Kidney (tissue), 14 donors: ENCODE results near the gene URGCP. TPM values are rescaled to one million over a fixed set of nuclear protein-coding genes. Genes with fewer than 3 reads are reported as not detected.

Experiments
- DNase-seq, 5 donors: peaks; one replicate each; pipeline ENCODE4 v3.0.0-alpha.2; 2013 to 2020
- FAIRE-seq: peaks from 2 replicates; lab custom pipeline; 2012; peaks lifted over from hg19 to GRCh38; lab: Jason Lieb, UNC
- H3K27ac ChIP-seq, 2 donors: one replicate each; pipeline ENCODE4 v1.7.0; 2013; ENCODE audit warnings: low read depth in 2 of 2, low read length in 2 of 2, inconsistent platforms in 1 of 2
- H3K27me3 ChIP-seq: one replicate; pipeline ENCODE4 v1.7.1; 2013; ENCODE audit warnings: low read length, inconsistent platforms; ENCODE audit not compliant: control insufficient read depth, insufficient read depth
- H3K36me3 ChIP-seq, 3 donors: one replicate each; pipeline versions ENCODE4 v1.7.0 to v1.7.1; 2013; ENCODE audit warnings: low read length in 3 of 3, control low read depth in 1 of 3, inconsistent platforms in 1 of 3; ENCODE audit not compliant: insufficient read depth in 3 of 3, control insufficient read depth in 2 of 3
- H3K4me1 ChIP-seq, 3 donors: one replicate each; pipeline versions ENCODE4 v1.7.0 to v1.7.1; 2013; ENCODE audit warnings: low read length in 3 of 3, inconsistent platforms in 1 of 3, low read depth in 1 of 3; ENCODE audit not compliant: control insufficient read depth in 2 of 3, insufficient read depth in 2 of 3
- H3K4me3 ChIP-seq, 3 donors: one replicate each; pipeline versions ENCODE4 v1.7.0 to v1.8.1; 2013; ENCODE audit warnings: low read length in 3 of 3, control low read depth in 1 of 3, inconsistent platforms in 1 of 3
- H3K9ac ChIP-seq, 3 donors: one replicate each; pipeline versions ENCODE4 v1.7.0 to v1.7.1; 2013; ENCODE audit warnings: low read length in 3 of 3, control low read depth in 1 of 3, inconsistent platforms in 1 of 3
- H3K9me3 ChIP-seq, 3 donors: one replicate each; pipeline versions ENCODE4 v1.7.0 to v1.7.1; 2013; ENCODE audit warnings: low read length in 3 of 3, control low read depth in 1 of 3, inconsistent platforms in 1 of 3; ENCODE audit not compliant: control insufficient read depth in 2 of 3, insufficient read depth in 1 of 3
- CTCF ChIP-seq: IDR thresholded peaks from 3 replicates; pipeline ENCODE4 v1.5.1; 2012; ENCODE audit warnings: mild to moderate bottlenecking, moderate library complexity, borderline replicate concordance; ENCODE audit not compliant: insufficient read depth; ENCODE audit errors: extremely low read depth
- intact Hi-C: fragments of 100-400 bp; cut with DNase I; formaldehyde crosslinking; loops from one replicate; pipeline ENCODE4 v1.11.1; 2022
- polyA plus RNA-seq: library from polyadenylated mRNA; stranded (reverse); fragments of 350-450 nt; fragmentation: Illumina TruSeq; extraction: RNeasy Lipid Tissue Mini Kit (QIAGEN cat#74804); gene quantifications from one replicate; pipeline ENCODE4 v1.2.3, GENCODE V29; 2014; ENCODE audit warnings: low read depth, low replicate concordance; ENCODE audit not compliant: insufficient read depth
- total RNA-seq: library from RNA; stranded (reverse); fragmentation: NEBNext Ultra II Directional; extraction: Animal tissue kit (Norgen Biotek cat#: 25700); gene quantifications from one replicate; pipeline ENCODE4 v1.2.1, GENCODE V29; 2021
- donor health status: control.
- donor health status: control.
- donor health status: control.
- donor health status: control.
- donor health status: control.
- donor health status: DM: yes; HTN: yes; CAD: no.
- donor health status: Normal renal cell carcinoma (clear cell type).

The URGCP gene
- total and polyA plus RNA-seq, 2 donors from 2014 or later = 32.9 to 41.0 TPM

GRCh38 chr7:43856996-43857395 is 49.4 kb downstream of the URGCP start:
- no peaks in the 10 kb centered on the region for H3K27me3 ChIP-seq
- H3K36me3 ChIP-seq = no peaks in the 10 kb centered on the region
- no peak overlapping the region for H3K4me3 ChIP-seq
- H3K9ac ChIP-seq = no peak overlapping the region
- no peaks in the 10 kb centered on the region for H3K9me3 ChIP-seq
- no peaks in the 10 kb centered on the region for H3K4me1 ChIP-seq
- intact Hi-C loops = no loop called here
- no peak for DNase-seq
- FAIRE-seq = no peak
- no peak for TF ChIP-seq CTCF
- H3K27ac ChIP-seq = no peak overlapping the region

- intact Hi-C loops = no loop called here
- FAIRE-seq = no peak
- TF ChIP-seq CTCF = no peak
- Histone ChIP-seq H3K4me3 (no peak overlapping the region), H3K36me3 (no peaks in the 10 kb centered on the region), H3K27me3 (no peaks in the 10 kb centered on the region), H3K9me3 (no peaks in the 10 kb centered on the region), H3K27ac (no peak overlapping the region), H3K4me1 (no peaks in the 10 kb centered on the region), H3K9ac (no peak overlapping the region)
- no peak for DNase-seq
Observed at GRCh38 chr7:43856316-43856715, 50.1 kb downstream of the URGCP start.

DNA sequence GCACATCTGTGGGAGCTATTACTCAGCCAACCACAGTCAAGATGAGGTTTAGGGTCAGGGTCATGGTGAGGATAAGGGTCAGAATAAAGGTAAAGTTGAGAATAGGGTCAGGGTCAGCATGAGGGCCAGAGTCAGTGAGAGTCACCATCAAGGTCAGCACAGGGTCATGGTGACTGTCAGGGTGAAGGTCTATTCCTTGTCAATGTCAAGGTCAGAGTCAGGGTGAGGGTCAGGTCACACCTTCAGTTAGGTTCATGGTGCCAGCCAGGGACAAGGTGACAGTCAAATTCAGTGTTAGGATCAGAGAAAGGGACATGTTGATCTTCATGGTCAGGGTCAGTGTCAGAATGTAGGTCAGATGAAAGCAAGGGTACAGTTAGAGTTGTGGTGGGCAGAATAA is 51.2 kb downstream of the URGCP start:
- no peak overlapping the region for H3K9ac ChIP-seq
- FAIRE-seq (no peak), DNase-seq (no peak)
- TF ChIP-seq CTCF = no peak
- H3K9me3 ChIP-seq = no peaks in the 10 kb centered on the region
- intact Hi-C loops = no loop called here
- no peaks in the 10 kb centered on the region for H3K27me3 ChIP-seq
- H3K4me3 ChIP-seq = no peak overlapping the region
- H3K36me3 ChIP-seq = no peaks in the 10 kb centered on the region
- H3K27ac ChIP-seq = no peak overlapping the region
- H3K4me1 ChIP-seq = no peaks in the 10 kb centered on the region

- H3K9me3 ChIP-seq = no peaks in the 10 kb centered on the region
- no peak overlapping the region for H3K9ac ChIP-seq
- no peaks in the 10 kb centered on the region for H3K36me3 ChIP-seq
- no peak for TF ChIP-seq CTCF
- no peak for FAIRE-seq
- no peak overlapping the region for H3K4me3 ChIP-seq
- no peaks in the 10 kb centered on the region for H3K27me3 ChIP-seq
- DNase-seq = no peak
- no peaks in the 10 kb centered on the region for H3K4me1 ChIP-seq
- intact Hi-C loops = no loop called here
- no peak overlapping the region for H3K27ac ChIP-seq
Observed at GRCh38 chr7:43851805-43852204, 54.6 kb downstream of the URGCP start.
